Left lung (tissue), 10 donors: ENCODE data around the gene MCTS1. TPM values are rescaled to one million over a fixed set of nuclear protein-coding genes. Genes with fewer than 3 reads are reported as not detected.

Source experiments
- ATAC-seq: fragments of 200-7000 bp; cut with Tn5 transposase; one replicate; pipeline ENCODE4 v1.9.1; 2020; ENCODE audit warnings: moderate library complexity
- DNase-seq, 4 donors: peaks; one replicate each; pipeline ENCODE4 v3.0.0-alpha.2; 2013 to 2020
- H3K27ac ChIP-seq, 2 donors: fragments of 200-600 bp; sonication (generic) in 1 of 2; one replicate each; pipeline versions ENCODE4 v1.5.0 to v1.8.0; 2020 to 2021
- H3K27me3 ChIP-seq, 2 donors: fragments of 200-600 bp; sonication (generic) in 1 of 2; one replicate each; pipeline versions ENCODE4 v1.5.0 to v1.8.0; 2020 to 2021
- H3K36me3 ChIP-seq, 2 donors: fragments of 200-600 bp; sonication (generic) in 1 of 2; one replicate each; pipeline versions ENCODE4 v1.5.0 to v1.8.0; 2020 to 2021
- H3K4me1 ChIP-seq, 2 donors: fragments of 200-600 bp; one replicate each; pipeline ENCODE4 v1.8.0; 2021
- H3K4me3 ChIP-seq, 2 donors: fragments of 200-600 bp; sonication (generic) in 1 of 2; one replicate each; pipeline versions ENCODE4 v1.5.0 to v1.8.0; 2020 to 2021; ENCODE audit warnings: mild to moderate bottlenecking in 1 of 2
- H3K9me3 ChIP-seq, 2 donors: fragments of 200-600 bp; sonication (generic) in 1 of 2; one replicate each; pipeline versions ENCODE4 v1.5.0 to v1.8.0; 2020 to 2021
- intact Hi-C, 2 donors: fragments of 100-400 bp; cut with DNase I; formaldehyde crosslinking; loops; one replicate each; pipeline versions ENCODE4 v1.11.2 to v1.14.2; 2022
- polyA plus RNA-seq, 6 donors: library from polyadenylated mRNA; unstranded; fragments of 120-200 nt; gene quantifications; one replicate each; pipeline ENCODE4 v1.2.1, GENCODE V29; 2013; ENCODE audit not compliant: insufficient read length in 6 of 6
- total RNA-seq, 2 donors: library from RNA; stranded (reverse); fragmentation: NEBNext Ultra II Directional; extraction: Animal tissue kit (Norgen Biotek cat#: 25700); gene quantifications; one replicate each; pipeline ENCODE4 v1.2.1, GENCODE V29; 2021
- TF ChIP-seq, protein P1 (sequence below), 2 donors: fragments of 200-600 bp; sonication (generic) in 1 of 2; IDR thresholded peaks; one replicate each; pipeline versions ENCODE4 v1.5.0 to v1.8.0; 2021; ENCODE audit warnings: antibody characterized with exemption in 2 of 2
- donor health status: DM: no; HTN: yes; CAD: no.
- donor health status: DM: no; HTN: no; CAD: no.

Gene MCTS1
- total and polyA plus RNA-seq, 8 donors = 37.3 to 59.8 (median 53.7) TPM

DNA sequence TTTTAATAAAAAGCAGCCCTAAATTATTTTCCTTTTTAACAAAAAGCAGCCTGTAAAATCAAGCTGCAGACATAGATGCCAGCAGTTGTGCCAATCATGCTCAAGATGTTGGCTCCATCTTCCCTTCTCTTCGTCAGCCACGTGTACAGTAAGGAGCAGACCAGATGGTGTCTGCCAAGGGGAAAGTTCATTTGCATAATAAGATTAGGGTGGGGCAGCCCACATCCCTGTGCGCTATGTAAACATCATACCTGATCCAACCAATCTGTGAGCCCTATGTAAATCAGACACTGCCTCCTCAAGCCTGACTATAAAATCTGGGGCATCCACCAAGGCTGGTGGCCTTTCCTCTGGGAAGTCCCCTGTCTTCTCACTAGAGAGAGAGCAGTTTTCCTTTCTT, 49.1 kb downstream of the MCTS1 start:
- H3K27ac ChIP-seq = no peak overlapping the region
- H3K4me3 ChIP-seq = no peak overlapping the region
- intact Hi-C loops = no loop called here
- H3K9me3 ChIP-seq = no peaks in the 10 kb centered on the region
- no peaks in the 10 kb centered on the region for H3K4me1 ChIP-seq
- TF ChIP-seq, protein P1, sequence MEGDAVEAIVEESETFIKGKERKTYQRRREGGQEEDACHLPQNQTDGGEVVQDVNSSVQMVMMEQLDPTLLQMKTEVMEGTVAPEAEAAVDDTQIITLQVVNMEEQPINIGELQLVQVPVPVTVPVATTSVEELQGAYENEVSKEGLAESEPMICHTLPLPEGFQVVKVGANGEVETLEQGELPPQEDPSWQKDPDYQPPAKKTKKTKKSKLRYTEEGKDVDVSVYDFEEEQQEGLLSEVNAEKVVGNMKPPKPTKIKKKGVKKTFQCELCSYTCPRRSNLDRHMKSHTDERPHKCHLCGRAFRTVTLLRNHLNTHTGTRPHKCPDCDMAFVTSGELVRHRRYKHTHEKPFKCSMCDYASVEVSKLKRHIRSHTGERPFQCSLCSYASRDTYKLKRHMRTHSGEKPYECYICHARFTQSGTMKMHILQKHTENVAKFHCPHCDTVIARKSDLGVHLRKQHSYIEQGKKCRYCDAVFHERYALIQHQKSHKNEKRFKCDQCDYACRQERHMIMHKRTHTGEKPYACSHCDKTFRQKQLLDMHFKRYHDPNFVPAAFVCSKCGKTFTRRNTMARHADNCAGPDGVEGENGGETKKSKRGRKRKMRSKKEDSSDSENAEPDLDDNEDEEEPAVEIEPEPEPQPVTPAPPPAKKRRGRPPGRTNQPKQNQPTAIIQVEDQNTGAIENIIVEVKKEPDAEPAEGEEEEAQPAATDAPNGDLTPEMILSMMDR (IDR thresholded peaks at IDR 0.05) = no peak
- no peaks in the 10 kb centered on the region for H3K36me3 ChIP-seq
- H3K27me3 ChIP-seq = no peaks in the 10 kb centered on the region
- ATAC-seq (no peak), DNase-seq (no peak)

DNA sequence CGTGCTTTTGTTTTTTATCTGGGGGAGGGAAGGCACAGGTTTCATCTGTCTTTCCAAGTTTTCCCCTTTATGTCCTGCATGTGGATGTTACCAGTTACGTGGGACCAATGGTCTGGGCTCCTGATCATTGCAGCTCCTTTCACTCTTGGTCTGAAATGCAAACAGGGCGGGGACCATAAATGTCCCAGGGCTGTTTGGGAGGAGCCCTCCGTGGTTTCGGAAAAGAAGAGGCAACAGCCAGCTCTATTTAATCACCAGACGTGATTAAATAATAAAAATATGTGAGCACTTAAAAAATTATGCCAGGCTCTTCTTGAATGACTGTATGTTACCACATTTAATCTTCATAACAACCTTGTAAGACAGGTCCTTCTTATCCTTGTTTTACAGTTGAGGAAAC, 56.7 kb downstream of the MCTS1 start:
- H3K27me3 ChIP-seq = no peaks in the 10 kb centered on the region
- TF ChIP-seq, protein P1 (IDR thresholded peaks at IDR 0.05) = no peak
- no peak overlapping the region for H3K4me3 ChIP-seq
- DNase-seq (no peak), ATAC-seq (no peak)
- H3K36me3 ChIP-seq = no peaks in the 10 kb centered on the region
- intact Hi-C loops = loop anchor here in 1 of 2 donors (10.0 kb wide), 1 partner anchor 166 kb away; no protein-coding TSS in a partner anchor
- H3K27ac ChIP-seq = no peak overlapping the region
- H3K4me1 ChIP-seq = no peaks in the 10 kb centered on the region
- H3K9me3 ChIP-seq = no peaks in the 10 kb centered on the region

Other genes with a start within 250 kb of the MCTS1 start
- gene ATP1B4, start 242.0 kb upstream of the MCTS1 start, total RNA-seq = not detected
- gene ATP1B4, start 242.0 kb upstream of the MCTS1 start, polyA plus RNA-seq = under 1 TPM in 3 of 6 donors, not detected in 3; 0.04 to 0.08 (median 0.04) TPM
- 100 to 1,000 TPM; 159 to 160 TPM for gene LAMP2, start 134.8 kb upstream of the MCTS1 start, total RNA-seq
- gene LAMP2, start 134.8 kb upstream of the MCTS1 start, polyA plus RNA-seq = 100 to 1,000 TPM in 1 of 6 donors, 10 to 100 TPM in 5; 77.7 to 101 (median 90.0) TPM
- 10 to 100 TPM; 34.4 to 41.1 TPM for gene CUL4B, start 43.1 kb upstream of the MCTS1 start, total RNA-seq
- 10 to 100 TPM; 66.1 to 83.0 (median 68.6) TPM for gene CUL4B, start 43.1 kb upstream of the MCTS1 start, polyA plus RNA-seq
- 10 to 100 TPM; 26.2 to 28.3 TPM for gene C1GALT1C1, start 26.0 kb downstream of the MCTS1 start, total RNA-seq
- gene C1GALT1C1, start 26.0 kb downstream of the MCTS1 start, polyA plus RNA-seq = 10 to 100 TPM; 19.9 to 25.3 (median 23.3) TPM